NCI-H1694 (cell line): Measurements from ENCODE around the gene ROR2.
A peak's percentile ranks its signal among the peaks of the same experiment; 100 is the strongest.

Experiments used
- DNase-seq: peaks from one replicate; lab custom pipeline; 2025; lab: John Stamatoyannopoulos, UW

Gene ROR2

GRCh38 chr9:91714874-91715615 lies 235.0 kb downstream of the ROR2 start:
- DNase-seq, result no peak

GRCh38 chr9:91714020-91714806 lies 235.8 kb downstream of the ROR2 start:
- no peak for DNase-seq

- no peak for DNase-seq
Observed at GRCh38 chr9:91712811-91713210, 237.2 kb downstream of the ROR2 start.

GRCh38 chr9:91711755-91712601 lies 238.1 kb downstream of the ROR2 start:
- no peak for DNase-seq

GRCh38 chr9:91710158-91710557 lies 239.9 kb downstream of the ROR2 start:
- no peak for DNase-seq

- no peak for DNase-seq
Observed at GRCh38 chr9:91705386-91705785, 244.6 kb downstream of the ROR2 start.

GRCh38 chr9:91700475-91700874 lies 249.6 kb downstream of the ROR2 start:
- no peak for DNase-seq

GRCh38 chr9:91698266-91698665 lies 251.8 kb downstream of the ROR2 start:
- DNase-seq, result no peak

GRCh38 chr9:91697201-91697600 lies 252.8 kb downstream of the ROR2 start:
- no peak for DNase-seq

- DNase-seq, result no peak
Observed at GRCh38 chr9:91694081-91694870, 255.8 kb downstream of the ROR2 start.

- DNase-seq, result no peak
Observed at GRCh38 chr9:91693226-91693625, 256.8 kb downstream of the ROR2 start.

- DNase-seq, result no peak
Observed at GRCh38 chr9:91690540-91691249, 259.3 kb downstream of the ROR2 start.

- no peak for DNase-seq
Observed at GRCh38 chr9:91689006-91689405, 261.0 kb downstream of the ROR2 start.

GRCh38 chr9:91683269-91683668 lies 266.8 kb downstream of the ROR2 start:
- no peak for DNase-seq

- no peak for DNase-seq
Observed at GRCh38 chr9:91682806-91683205, 267.2 kb downstream of the ROR2 start.

GRCh38 chr9:91681461-91682305 lies 268.3 kb downstream of the ROR2 start:
- DNase-seq, result peak; percentile 71

- no peak for DNase-seq
Observed at GRCh38 chr9:91680998-91681397, 269.0 kb downstream of the ROR2 start.

- DNase-seq, result no peak
Observed at GRCh38 chr9:91680106-91680505, 269.9 kb downstream of the ROR2 start.

GRCh38 chr9:91678807-91679580 lies 271.0 kb downstream of the ROR2 start:
- DNase-seq, result no peak
